ENCODE results near the gene NUP107.
"Not testable (repeated sequence)": the region's sequence is repeated elsewhere in the genome, so short reads cannot be mapped to it uniquely, and the experiment has no call there.

The NUP107 gene

DNA sequence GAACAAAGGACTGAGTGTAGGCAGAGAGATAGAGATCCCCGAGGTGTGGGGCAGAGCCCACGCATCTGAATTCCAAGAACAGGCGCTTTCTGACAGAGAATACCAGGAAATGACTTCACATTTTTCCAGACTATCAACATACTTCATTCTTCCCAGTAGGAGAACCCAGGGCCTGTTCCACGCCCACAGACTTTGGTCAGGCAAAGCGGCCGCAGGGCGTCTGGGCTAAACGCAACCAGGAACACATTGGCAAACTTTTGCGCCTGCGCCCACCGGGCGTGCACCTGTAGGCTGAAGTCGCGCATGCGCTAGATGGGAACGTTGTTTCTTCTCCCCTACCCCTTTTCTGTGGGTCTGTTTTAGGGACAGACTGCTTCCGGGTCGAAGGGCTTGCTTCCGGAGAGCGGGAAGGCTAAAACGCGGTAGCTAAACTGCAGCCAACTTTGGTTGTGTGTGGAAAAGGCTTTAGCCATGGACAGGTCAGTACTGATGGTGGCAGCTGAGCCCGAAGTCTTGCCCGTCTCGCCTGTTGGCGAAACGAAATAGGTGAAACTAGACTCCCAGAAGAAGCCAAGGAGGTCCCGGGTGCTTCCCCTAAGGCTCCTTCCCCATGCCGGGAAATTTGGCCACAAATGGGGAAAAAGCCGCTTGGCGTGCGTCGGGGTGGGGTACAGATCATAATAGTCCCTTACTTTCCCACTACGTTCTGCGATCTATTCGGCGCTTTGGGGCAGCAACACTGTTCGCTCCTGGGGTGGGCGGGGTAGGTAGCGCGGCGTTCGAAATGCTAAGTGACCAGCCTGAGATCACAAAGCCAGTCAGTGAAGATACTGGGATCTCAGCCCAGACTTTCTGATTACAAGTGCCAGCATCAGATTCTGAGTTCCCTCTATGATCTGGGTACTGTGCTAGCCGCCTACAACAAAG is at the start of gene NUP107:
TSS of gene NUP107 (plus strand) at position 384 of the 927 bp plus-strand sequence. CDS start at position 472, 88 bp downstream.
- peak; percentile 90 to 97 for DNase-seq (ENCODE audit: extremely low read depth in 1 of 2, low read depth in 1 of 2)

DNA sequence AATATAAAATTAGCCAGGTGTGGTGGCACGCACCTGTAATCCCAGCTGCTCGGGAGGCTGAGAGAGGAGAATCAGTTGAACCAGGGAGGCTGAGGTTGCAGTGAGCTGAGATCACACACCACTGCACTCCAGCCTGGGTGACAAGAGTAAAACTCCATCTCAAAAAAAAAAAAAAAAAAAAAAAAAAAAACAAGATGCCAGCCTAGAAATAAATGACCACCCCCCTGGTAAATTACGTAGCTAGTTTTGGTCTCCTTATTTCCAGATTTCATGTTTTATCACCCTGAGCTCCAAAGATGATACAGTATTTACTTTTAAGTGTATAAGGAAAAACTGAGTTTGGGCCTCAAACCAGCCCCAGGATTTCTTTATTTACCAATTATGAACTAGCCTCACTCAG is 49.3 kb upstream of the NUP107 start:
- not testable (repeated sequence) for DNase-seq (ENCODE audit: extremely low read depth in 1 of 2, low read depth in 1 of 2)

DNA sequence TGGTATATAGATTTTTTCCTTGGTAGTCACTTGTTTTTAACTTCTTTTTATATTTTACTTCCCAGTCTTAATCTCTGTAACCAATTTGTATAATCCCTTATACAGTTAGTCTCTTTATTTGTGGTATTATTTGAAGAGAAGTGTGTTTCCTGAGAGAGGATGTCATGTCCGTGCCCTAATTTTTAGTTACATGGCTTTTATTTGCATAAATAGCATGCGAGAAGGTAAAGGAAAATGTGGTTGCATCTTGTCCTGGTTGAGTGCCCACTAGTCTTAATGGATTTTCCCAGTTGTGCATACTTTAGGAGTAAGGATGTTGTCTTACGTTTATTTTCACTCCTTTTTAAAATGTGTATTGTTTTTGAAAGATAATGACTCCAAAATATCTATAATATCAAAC is 48.6 kb upstream of the NUP107 start:
- DNase-seq (ENCODE audit: extremely low read depth in 1 of 2, low read depth in 1 of 2) = no peak

DNA sequence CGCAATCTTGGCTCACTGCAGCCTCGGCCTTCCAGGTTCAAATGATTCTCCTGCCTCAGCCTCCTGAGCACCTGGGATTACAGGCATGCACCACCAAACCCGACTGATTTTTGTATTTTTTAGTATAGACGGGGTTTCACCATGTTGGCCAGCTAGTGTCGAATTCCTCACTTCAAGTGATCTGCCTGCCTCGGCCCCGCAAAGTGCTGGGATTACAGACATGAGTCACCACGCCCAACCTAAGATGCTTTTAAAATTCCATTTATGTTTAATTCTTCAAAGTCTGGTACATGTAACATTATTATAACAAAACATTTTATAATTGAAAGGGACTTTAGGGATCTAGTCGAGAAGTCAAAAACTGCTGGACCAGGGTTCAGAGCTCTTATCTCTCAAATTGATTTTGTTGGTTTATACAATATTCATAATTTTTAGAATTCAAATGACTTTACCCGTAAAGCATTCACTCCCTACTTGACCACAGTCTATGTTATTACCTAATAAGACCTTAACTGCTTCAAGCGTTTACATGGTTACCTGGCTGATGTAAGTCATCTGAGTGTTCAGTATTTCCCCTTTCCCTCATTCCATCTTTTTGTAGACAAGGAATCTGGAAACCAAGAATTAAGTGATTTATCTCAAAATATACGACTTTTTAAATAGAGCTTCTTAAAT is 47.9 kb upstream of the NUP107 start:
- DNase-seq (ENCODE audit: extremely low read depth in 1 of 2, low read depth in 1 of 2) = no peak

DNA sequence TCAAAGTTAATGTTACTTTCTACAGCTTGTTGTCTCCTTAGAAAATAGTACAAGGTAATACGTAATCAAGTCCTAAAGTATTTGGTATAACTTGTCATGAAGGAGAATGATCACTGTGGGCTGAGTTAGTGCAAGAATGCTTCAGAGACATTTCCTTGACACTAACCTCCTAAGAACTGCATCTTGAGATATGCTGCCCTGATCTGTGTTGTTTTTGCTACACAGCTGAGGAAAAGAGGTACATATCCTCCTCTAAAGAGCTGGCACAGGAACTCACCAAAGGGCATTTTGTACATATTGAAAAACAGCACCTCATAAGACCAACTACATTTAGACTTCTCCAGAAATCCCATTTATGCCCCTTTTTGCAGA is 47.4 kb upstream of the NUP107 start:
- no peak for DNase-seq (ENCODE audit: extremely low read depth in 1 of 2, low read depth in 1 of 2)

DNA sequence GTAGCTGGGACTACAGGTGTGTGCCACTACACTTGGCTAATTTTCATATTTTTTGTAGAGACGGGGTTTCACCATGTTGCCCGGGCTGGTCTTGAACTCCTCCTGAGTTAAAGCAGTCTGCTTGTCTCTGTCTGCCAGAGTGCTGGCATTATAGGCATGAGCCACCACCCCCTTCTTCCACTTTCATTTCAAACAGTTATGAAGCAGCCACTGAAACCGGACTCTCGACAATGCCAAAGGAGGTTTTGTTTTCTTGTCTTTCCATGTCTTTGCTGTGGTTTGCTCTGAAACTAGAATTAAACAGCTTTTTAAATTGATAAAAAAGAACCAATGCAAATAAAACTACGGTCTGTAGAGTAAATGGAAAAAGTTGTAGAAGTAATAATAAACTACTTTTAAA is 45.6 kb upstream of the NUP107 start:
- peak; percentile 10 to 40 for DNase-seq (ENCODE audit: extremely low read depth in 1 of 2, low read depth in 1 of 2)

DNA sequence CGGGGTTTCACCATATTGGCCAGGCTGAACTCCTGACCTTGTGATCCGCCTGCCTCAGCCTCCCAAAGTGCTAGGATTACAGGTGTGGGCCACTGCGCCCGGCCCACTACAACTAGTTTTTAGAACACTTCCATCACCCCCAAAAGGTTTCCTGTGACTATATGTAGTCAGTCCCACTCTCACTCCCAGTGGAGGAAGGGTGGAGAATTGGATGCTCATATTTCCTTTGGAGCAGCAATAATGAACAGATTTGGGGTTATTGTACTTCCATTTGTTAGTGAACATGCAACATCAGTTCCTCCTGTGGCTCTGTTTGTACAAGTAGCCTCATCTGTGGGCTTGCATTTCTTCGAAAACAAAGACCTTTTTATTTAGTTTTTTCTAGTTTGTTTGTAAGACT is 40.3 kb upstream of the NUP107 start:
- no peak for DNase-seq (ENCODE audit: extremely low read depth in 1 of 2, low read depth in 1 of 2)

DNA sequence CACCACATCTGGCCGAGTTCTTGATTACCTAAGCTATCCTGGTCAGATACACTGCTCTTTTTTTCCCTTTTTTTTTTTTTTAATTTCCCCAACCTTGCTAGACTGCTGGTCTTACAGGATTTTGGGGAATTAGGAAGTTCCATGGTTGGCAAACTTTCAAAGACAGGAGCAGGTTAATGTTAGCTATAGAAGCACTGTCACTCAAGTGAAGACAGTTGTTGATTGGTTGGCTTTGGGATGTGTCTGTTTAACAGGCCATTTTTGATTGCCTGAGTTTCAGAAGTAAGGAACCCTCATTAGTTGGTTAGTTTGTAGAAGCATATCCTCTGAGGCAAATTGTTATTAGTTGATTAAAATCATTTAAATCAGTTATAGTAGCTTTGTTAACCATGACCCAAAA is 39.3 kb upstream of the NUP107 start:
- no peak for DNase-seq (ENCODE audit: extremely low read depth in 1 of 2, low read depth in 1 of 2)

DNA sequence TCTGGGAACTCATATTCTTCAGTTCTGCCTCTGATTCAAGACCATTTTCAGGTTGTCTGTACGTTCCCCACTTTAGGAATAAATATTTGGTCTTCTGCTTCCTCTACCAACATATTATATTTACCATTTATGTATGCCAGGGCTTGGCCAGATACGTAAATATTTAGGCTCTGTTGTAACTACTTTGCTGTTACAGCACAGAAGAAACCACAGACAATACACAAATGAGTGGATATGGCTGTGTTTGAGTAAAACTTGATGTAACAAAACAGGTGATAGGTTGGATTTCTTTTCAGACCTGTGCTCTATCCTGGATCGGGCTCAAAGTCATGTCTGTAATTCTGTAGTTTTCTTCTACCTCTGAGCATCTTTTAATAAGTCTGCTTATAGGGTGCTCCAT is 38.6 kb upstream of the NUP107 start:
- no peak for DNase-seq (ENCODE audit: extremely low read depth in 1 of 2, low read depth in 1 of 2)

DNA sequence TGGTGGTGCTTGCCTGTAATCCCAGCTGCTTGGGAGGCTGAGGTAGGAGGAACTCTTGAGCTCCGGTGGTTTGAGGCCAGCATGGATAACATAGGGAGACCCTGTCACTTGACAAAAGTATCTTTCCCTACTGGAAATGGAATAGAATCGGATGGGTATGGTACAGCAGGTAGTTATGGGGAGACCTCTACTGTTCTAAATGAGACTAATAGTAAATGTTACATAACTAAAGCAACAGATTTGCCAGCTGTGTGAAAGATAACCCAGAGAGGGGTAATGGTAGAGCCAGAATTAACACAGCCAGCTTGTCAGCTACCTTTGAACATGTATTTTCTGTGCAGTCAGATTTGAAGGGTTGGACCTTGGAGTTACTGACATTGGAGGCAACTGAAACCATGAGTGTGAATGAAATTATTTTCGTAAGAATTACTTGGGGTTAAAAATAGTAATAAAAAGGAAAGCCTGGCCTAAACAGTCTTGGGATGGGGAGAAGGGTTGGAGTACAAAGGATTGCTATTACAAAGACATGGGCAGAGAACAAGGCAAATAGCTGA is 21.7 kb upstream of the NUP107 start:
- no peak for DNase-seq (ENCODE audit: extremely low read depth in 1 of 2, low read depth in 1 of 2)

DNA sequence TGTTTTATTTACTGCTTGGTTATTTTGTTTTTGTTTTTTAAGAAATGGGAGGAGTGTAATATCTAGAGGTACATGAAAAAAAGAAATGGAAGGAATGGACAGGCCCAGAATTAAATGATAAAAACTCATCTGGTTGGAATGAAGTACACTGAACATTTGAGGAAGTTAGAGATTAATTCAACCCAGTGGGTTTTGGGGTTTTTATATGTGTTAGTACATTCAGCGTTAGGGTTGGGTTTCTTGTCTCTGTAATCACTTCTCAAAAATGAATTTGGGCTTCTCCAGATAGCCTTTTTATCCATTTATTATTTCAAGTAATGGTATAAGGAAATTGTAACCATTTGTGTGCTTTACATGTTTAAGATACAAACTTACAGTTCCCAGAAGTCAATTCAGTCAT is 19.5 kb upstream of the NUP107 start:
- DNase-seq (ENCODE audit: extremely low read depth in 1 of 2, low read depth in 1 of 2) = no peak

DNA sequence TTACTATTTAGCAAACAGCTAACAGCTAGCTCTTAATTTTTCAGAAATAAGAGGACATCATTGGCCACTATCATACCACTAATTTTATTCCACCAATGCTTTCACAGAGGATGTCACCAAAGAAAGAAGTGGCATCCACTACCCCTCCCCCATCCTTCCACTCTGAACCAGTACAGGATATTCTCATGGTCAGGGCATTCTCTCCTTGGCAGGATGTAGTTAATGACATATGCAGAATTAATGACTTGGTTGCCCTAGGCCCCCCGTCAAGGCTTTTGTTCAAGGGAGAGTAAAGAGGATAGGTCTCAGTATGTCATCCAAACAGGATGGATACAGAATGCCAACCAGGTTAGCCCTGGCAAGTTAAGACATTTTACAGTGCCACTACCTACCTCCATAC is 18.9 kb upstream of the NUP107 start:
- no peak for DNase-seq (ENCODE audit: extremely low read depth in 1 of 2, low read depth in 1 of 2)

DNA sequence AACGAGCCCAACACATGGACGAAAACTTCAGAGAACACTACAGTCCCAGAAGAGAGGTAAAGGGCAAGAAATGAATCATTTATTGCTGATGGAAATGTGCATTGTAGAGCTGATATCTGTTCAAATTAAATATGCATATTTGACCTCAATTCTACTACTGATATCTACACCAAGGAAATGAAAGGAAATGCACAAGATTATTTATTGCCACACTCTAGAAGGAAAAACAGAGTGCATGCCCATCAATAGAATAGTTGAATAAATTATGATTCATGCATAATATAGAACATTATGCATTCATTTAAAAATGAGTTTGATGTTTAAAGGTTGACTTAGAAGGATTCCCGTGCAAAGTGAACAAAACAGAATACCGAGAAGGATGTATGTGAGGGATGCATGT is 15.6 kb upstream of the NUP107 start:
- DNase-seq (ENCODE audit: extremely low read depth in 1 of 2, low read depth in 1 of 2) = no peak

DNA sequence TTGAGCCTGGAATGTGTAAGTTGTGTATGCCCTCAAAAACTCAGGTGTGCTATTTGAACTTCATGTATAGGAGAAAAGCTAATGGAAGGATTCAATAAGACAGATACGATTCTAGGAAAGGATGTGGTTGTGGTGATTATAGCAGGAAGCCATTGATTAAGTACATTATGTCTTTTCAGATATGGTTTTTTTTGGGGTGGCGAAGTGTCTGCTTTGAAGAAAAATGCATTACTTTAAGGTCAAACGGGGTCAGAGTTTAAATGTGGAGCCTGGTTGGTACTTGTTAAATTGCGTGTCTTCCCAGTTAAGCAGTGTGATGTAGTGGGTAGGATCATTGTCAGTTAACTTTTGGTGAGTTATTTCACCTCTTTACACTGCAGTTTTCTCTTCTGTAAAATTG is 13.0 kb upstream of the NUP107 start:
- no peak for DNase-seq (ENCODE audit: extremely low read depth in 1 of 2, low read depth in 1 of 2)

DNA sequence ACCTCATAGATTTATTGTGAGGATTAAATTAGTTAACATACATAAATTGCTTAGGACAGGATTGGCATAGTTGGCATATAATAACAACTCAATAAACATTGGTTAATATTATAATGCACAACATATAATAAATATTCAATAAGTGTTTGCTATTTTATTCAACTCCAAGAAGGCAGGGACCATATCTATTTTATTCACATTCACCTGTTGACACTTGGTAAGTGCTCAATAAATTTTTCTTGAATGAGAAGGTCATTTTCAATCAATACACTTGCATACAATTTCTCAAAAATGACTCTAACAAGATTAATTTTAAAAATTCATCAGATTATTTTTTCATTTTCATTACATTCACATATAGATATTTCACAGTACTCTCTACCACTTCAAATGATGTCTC is 12.4 kb upstream of the NUP107 start:
- DNase-seq (ENCODE audit: extremely low read depth in 1 of 2, low read depth in 1 of 2) = no peak

DNA sequence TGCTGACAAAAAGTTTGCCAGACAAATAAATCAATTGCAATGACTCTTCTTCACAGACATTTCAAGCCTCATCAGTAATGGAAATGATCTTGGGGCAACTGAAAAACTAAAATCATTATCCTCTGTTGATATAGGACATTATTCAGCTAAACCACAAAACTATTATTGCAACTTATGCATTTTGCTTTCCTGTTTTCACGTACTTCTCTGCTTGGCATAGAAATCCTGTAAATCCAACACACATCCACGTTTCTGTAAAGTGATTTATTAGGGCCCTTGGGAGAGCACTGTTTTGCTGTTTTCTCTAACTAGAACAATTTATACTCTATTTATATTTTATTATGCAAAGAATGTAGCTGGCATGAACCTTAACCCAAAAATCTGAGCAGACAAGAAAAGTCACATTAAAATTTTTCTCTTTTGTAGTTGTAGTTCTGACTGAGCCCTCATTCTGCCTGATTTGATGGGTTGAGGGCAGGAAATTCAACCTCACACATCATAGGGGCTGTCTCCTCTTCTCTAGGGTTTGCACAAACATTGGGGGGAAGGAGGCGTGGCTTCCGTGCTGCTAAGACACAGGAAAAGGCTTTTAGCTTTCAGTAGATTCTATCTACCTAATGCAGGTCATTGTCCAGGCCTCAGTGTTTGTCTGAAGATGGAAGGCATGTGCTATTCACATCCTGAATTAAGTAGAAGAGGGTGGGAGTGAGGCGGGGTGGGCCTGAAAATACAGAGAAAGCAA is 11.5 kb upstream of the NUP107 start:
- peak; percentile 46 to 60 for DNase-seq (ENCODE audit: extremely low read depth in 1 of 2, low read depth in 1 of 2)

DNA sequence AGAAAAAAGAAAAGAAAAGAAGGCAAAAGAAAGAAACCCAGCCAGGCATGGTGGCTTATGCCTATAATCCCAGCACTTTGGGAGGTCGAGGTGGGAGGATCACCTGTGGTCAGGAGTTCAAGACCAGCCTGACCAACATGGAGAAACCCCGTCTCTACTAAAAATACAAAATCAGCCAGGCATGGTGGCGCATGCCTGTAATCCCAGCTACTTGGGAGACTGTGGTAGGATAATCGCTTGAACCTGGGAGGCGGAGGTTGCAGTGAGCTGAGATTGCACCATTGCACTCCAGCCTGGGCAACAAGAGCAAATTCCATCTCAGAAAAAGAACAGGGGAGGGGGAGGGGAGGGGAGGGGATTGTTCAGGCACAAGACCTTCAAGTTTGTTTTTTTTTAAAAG is 9.9 kb upstream of the NUP107 start:
- DNase-seq (ENCODE audit: extremely low read depth in 1 of 2, low read depth in 1 of 2) = not testable (repeated sequence)

DNA sequence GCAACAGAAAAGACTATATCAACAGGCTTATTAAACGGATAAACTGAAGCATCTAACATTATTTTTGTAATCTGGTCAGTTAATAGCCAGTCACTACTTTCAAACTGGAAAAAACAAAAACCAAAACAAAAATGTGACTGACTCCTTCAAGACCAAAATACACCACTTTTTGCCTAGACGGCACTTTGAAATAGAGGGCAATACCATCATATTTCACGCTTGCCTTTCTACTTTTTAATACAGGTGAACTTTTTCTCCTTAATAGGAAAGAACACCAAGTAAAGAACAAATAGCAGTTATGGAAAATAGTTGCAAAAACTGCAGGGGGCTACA is 550 bp upstream of the NUP107 start:
- DNase-seq (ENCODE audit: extremely low read depth in 1 of 2, low read depth in 1 of 2) = no peak

DNA sequence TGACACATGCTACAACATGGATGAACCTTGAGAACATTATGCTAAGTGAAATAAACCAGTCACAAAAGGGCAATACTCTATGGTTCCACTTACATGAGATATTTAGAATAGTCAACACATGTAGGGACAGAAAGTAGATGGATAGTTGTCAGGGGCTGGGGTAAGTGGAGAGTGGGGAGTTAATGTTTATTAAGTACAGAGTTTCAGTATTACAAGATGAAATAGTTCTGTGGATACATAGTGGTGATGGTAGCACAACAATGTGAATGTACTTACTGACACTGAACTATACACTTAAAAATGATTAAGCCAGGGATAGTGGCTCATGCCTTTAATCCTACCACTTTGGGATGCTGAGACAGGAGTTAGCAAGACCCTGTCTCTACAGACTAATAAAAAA is 8.7 kb downstream of the NUP107 start:
- DNase-seq (ENCODE audit: extremely low read depth in 1 of 2, low read depth in 1 of 2) = no peak

DNA sequence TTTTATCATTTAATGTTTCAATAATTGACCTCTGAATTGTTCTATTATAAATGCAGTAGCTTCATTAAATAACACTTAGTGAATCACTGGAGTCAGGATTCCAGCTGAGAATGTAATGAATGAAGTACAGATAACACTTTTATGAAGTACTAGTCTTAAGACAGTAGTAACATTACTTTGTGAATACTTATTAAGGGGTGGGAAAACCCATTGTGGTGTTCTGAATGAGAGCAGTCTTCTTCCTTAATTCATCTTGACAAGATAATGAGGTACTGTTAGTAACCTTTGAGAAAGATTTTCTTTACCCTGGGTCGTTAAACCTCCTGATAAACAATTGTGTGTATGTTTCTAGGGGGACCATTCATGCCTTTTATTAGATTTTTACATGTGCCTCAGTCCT is 12.7 kb downstream of the NUP107 start:
- no peak for DNase-seq (ENCODE audit: extremely low read depth in 1 of 2, low read depth in 1 of 2)

DNA sequence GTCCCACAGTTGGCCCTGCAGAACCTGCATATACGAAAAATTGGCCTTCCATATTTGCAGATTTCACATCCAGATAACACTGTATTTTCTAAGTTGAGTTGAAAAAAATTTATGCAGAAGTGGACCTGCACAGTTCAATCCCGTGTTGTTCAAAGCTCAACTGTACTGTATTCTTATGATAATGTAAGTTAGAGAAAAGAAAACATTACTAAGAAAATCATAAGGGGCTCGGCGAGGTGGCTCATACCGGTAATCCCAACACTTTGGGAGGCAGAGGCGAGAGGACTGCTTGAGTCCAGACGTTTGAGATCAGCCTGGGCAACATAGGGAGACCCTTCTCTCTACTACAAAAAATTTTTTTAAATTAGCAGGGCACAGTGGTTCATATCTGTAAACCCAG is 41.0 kb downstream of the NUP107 start:
- no peak for DNase-seq (ENCODE audit: extremely low read depth in 1 of 2, low read depth in 1 of 2)

Data from stimulated activated CD8-positive, alpha-beta memory T cell treated with anti-CD3 and anti-CD28 coated beads, Interleukin-7, amount 100 ng/mL, for 48 hours (primary cell).